Fibroblast of the aortic adventitia (primary cell): Measurements from ENCODE around the gene CUBN. TPM values are rescaled to one million over a fixed set of nuclear protein-coding genes. Genes with fewer than 3 reads are reported as not detected.

Source experiments
- DNase-seq: peaks from one replicate; pipeline ENCODE4 v3.0.0-alpha.2; 2010; ENCODE audit warnings: low read depth
- H3K4me3 ChIP-seq: 2 replicates; pipeline ENCODE4 v1.5.1; 2011; ENCODE audit warnings: low read depth, mild to moderate bottlenecking, control low read depth, low read length, moderate library complexity
- total RNA-seq: library from RNA; depleted of rRNA; stranded (reverse); fragments of >200 nt; gene quantifications from 2 replicates; pipeline ENCODE4 v1.2.3, GENCODE V29; 2012; ENCODE audit warnings: low replicate concordance
- TF ChIP-seq, protein P1 (sequence below): IDR thresholded peaks from 2 replicates; pipeline ENCODE4 v1.5.1; 2011; ENCODE audit warnings: mild to moderate bottlenecking, low read length, control low read depth, inconsistent platforms; ENCODE audit not compliant: insufficient read depth

CUBN gene
- total RNA-seq, 1 donor, result 4.2 TPM

DNA sequence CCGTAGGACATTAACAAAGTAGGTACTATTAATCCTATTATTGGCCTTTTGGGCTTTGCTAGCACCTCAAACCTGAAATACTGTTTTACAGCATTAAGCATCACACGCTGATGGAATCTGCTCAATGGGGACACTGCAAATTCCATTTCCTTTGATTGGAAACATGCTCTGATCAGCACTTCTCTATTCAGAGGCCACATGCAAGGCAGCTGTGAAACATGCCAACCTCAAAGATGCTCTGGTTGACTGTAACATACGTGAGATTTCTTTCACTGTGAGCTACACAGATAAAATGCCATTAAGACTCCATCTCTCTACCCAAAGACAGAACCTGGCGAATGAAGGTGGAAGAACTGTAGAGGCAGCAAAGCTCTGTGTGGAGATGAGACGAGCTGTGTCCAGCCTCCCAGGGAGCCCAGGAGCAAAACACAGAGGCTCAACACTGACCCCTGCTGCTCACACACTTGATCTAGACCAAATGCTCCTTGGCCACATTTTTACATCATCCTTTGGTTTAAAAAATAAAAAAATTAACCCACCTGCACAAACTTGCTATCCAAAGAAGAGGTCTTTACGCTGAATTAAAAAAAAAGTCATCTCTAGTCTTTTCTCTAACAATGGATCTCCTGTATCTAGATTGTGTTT, 320.4 kb downstream of the CUBN start:
- DNase-seq, result peak; percentile 41
- TF ChIP-seq, protein P1, sequence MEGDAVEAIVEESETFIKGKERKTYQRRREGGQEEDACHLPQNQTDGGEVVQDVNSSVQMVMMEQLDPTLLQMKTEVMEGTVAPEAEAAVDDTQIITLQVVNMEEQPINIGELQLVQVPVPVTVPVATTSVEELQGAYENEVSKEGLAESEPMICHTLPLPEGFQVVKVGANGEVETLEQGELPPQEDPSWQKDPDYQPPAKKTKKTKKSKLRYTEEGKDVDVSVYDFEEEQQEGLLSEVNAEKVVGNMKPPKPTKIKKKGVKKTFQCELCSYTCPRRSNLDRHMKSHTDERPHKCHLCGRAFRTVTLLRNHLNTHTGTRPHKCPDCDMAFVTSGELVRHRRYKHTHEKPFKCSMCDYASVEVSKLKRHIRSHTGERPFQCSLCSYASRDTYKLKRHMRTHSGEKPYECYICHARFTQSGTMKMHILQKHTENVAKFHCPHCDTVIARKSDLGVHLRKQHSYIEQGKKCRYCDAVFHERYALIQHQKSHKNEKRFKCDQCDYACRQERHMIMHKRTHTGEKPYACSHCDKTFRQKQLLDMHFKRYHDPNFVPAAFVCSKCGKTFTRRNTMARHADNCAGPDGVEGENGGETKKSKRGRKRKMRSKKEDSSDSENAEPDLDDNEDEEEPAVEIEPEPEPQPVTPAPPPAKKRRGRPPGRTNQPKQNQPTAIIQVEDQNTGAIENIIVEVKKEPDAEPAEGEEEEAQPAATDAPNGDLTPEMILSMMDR, result peak; percentile 53
- H3K4me3 ChIP-seq, result no peak overlapping the region

DNA sequence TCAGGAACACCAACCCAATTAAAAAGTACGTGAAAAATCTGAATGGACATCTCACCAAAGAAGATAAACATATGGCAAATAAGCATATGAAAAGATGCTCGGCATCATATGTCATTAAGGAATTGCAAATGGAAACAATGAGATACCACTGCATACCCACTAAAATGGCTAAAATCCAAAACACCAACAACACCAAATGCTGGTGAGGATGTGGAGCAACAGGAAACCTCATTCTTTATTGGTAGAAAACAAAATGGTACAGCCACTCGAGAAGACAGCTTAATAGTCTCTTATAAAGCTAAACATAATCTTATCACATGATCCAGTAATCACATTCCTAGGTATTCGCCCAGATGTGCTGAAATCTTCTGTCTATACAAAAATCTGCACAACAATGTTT, 325.5 kb downstream of the CUBN start:
- TF ChIP-seq, protein P1, result no peak
- no peak for DNase-seq
- H3K4me3 ChIP-seq, result no peak overlapping the region

DNA sequence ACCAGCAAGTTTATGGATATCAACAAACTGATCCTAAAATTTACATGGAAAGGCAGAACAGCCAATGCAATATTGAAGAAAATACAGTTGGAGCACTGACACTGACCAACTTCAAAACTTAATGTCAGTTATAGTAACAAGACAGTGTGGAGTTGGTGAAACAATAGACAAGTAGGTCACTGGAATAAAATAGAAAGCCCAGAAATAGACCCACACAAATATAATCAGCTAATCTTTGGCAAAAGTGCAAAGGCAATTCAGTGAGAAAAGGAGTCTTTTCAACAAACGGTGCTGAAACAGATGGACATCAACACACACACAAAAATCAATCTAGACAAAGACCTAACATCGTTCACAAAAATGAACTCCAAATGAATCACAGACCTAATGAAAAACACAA, 326.1 kb downstream of the CUBN start:
- H3K4me3 ChIP-seq, result no peak overlapping the region
- TF ChIP-seq, protein P1, result no peak
- no peak for DNase-seq

DNA sequence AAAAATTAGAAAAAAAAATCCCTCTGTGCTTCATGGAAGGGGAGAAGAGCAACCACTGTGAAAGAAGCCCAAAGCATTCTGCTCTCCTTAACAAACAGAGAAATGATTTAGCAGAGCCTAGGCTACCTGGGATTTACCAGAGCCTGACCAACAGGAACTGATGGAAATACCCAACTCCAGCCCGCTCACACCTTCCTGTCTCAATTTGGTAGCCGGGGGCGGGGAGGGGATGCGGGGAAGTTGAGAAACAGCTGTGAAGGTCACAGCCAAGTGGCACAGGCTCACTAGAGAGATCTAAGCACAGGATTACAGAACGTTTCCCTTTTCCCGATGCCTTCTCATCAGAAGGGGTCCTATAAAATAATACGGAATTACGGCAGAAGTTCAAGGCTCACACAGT, 330.0 kb downstream of the CUBN start:
- TF ChIP-seq, protein P1, result no peak
- H3K4me3 ChIP-seq, result no peak overlapping the region
- DNase-seq, result no peak

DNA sequence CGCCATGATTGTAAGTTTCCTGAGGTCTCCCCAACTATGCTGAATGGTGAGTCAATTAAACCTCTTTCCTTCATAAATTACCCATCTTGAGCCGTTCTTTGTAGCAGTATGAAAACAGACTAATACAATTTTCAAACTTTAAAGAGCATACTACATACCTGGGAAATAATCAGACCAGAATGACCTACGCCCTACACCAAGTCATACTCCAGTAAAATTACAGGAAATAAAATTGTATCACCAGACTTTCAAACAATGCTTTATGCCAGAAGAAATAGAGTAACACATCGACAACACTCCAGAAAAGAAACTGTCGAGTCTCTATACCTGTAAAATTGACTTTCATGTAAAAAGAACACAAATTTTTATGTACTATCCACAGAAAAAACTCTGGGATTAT, 331.0 kb downstream of the CUBN start:
- TF ChIP-seq, protein P1, result no peak
- no peak overlapping the region for H3K4me3 ChIP-seq
- no peak for DNase-seq

DNA sequence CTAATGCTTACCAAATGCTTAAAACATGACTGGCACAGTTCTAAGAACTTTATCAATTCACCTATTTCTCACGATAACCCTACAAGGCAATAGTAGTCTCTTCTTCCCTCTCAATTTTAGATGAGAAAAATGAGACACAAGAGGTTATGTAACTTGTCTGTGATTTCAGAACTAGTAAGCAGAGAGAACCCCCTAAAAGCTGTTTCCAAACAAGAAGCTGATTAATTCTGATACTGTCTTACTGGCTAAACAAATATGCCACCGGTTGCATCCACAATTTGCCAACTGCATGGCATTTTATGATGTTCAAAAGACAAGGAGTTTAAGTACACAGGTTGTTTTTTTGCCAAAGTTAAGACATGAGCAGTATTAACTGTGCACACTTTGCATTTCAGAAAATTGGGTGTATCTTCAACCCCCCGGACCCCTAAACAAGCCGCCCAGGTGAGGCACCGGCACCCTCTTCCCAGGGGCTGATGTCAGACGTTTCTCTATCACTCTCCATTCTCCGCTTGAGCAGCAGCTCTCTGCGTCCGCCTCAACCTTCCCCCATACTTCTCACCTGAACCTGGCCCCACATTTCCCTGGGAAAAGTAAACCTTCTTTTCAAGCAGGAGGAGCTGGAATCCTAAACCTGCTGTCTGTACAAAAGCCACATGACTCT, 334.1 kb downstream of the CUBN start:
- TF ChIP-seq, protein P1, result no peak
- no peak for DNase-seq
- no peak overlapping the region for H3K4me3 ChIP-seq

DNA sequence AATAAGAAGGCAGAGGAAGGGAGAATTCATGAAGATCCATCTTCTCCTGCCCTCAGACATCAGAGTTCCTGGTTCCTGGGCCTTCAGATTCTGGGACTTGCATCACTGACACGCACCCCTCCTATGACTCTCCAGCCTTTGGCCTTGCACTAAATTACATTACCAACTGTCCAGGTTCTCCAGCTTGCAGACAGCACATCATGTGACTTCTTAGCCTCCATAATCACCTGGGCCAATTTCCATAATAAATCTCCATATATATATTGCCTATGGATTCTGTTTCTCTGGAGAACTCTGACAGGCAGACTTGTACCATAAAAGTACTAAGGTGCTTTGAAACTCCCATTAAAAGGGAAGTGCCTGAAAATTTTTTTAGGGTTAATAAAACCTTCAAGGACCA, 335.6 kb downstream of the CUBN start:
- no peak for DNase-seq
- TF ChIP-seq, protein P1, result no peak
- no peak overlapping the region for H3K4me3 ChIP-seq
